Measurements from ENCODE around the gene FBXL5.
"Not testable (repeated sequence)": the region's sequence is repeated elsewhere in the genome, so short reads cannot be mapped to it uniquely, and the experiment has no call there.

Gene FBXL5

GRCh38 chr4:15649914-15650545, 5.1 kb downstream of the FBXL5 start:
- peak; percentile 17 for DNase-seq

DNA sequence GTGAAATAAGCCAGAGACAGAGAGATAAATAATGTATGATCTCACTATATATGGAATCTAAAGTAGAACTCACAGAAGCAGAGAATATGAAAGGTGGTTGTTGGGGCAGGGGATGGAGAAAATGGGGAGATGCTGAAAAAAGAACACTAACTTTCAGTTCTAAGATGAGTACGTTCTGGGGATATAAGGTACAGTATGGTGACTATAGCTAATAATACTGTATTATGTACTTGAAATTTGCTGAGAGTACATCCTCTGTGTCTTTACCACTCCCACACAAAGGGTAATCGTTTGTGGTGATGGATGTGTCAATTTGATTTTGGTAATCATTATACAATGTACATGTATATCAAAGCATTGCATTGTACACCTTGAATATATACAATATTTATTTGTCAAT, 6.6 kb downstream of the FBXL5 start:
- no peak for DNase-seq

DNA sequence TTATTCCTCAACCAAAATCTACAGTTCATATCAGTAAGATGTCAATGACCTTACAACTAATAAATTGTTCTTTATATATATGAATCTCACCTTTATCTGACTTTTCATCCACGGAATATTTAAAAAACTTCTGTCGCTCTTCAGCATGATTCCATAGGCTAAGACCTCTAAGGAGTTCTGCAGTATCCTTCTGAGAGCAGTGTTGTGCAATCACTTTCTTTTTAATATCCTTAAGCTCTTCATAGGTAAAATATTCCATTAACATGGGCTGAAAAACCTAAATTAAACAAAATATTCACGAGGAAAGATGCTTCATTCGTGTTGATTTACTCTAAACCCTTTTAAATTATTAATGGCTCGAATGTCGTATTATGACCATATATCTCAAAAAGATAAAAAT, 16.7 kb downstream of the FBXL5 start:
- no peak for DNase-seq

DNA sequence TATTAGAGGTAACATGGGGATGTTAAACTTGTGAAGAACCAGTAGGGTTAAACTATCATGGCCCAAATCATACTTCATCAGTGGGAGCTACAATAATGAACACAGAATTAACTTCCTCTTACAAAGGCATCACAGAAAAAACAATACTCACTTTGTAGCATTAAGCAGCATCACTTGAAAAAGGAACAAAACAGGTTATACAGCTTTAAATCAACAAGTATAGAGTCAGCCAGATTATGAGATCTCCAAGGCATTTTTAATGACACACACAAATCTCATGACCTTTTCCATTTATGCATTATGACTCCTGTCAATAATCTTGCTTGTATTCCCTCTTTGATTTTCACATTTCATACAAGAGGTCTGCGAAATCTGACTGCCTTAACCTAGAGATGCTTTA, 18.3 kb downstream of the FBXL5 start:
- DNase-seq, result no peak

DNA sequence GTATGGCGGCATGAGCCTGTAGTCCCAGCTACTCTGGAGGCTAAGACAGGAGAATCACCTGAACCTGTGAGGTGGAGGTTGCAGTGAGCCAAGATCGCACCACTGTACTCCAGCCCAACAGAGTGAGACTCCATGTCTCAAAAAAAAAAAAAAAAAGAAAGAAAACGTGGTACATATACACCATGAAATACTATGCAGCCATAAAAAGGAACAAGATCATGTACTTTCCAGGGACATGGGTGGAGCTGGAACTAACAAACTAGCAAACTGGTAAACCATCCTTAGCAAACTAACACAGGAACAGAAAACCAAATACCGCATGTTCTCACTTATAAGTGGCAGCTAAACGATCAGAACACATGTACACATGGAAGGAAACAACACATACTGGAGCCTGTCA, 37.8 kb downstream of the FBXL5 start:
- not testable (repeated sequence) for DNase-seq

DNA sequence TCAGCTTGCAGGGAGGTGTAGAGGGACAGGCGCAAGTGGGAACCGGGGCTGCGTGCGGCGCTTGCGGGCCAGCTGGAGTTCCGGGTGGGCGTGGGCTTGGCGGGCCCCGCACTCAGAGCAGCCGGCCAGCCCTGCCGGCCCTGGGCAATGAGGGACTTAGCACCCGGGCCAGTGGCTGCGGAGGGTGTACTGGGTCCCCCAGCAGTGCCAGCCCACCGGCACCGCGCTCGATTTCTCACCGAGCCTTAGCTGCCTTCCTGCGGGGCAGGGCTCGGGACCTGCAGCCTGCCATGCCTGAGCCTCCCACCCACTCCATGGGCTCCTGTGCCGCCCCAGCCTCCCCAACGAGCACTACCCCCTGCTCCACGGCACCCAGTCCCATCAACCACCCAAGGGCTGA, 40.3 kb downstream of the FBXL5 start:
- not testable (repeated sequence) for DNase-seq

DNA sequence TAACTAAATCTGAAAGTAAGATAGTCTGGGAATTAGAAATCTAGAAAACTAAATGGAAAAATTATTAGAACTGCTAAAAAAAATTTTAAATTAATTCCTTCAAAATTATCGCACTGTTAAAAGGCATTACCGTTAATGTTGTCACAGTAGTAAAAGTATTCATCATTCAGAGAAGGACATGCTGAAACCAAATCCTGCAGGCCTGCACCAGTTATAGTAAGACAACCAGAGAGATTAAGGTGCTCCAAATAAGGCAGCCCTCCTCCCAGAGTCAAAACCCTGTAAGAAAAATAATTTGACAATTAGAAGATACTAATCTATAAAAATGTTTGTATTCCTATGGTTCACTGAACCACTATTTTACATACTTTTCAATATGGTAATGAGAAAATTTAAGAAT, 43.0 kb downstream of the FBXL5 start:
- no peak for DNase-seq

DNA sequence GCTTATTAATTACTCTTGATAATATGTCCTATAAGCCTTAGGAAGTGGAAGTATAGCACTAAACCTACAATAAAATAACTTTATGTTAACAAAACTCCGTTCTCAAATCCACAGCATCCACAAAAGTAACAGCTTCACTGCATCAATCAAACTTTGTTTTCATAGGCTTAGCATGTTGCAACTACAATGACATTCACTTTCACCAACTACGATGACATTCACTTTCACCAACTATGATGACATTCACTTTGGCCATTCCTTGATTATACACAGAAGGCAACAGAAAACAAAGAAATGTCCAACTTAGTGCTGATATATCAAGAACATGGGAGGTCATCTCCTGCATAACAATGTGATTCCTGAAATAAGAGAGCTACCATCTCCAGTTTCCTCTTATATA, 44.3 kb downstream of the FBXL5 start:
- DNase-seq, result no peak

DNA sequence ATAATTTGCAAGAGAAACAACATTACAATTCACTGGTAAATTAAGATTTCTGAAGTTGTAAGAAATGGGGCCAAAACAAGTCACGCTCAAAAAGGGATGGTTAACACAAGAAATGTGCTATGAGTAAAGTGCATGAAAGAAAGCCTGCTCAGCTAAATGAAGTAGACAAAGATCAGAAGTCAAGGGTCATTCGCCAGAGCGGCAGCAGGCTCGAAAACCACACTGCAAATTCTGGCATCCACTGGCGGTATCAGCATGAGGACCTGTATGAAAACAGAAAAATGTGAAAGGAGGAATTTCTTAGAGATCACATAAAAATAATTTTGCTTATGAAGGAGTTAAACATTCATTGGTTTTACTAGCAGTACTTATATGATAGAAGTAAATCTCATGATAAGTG, 49.6 kb downstream of the FBXL5 start:
- no peak for DNase-seq

DNA sequence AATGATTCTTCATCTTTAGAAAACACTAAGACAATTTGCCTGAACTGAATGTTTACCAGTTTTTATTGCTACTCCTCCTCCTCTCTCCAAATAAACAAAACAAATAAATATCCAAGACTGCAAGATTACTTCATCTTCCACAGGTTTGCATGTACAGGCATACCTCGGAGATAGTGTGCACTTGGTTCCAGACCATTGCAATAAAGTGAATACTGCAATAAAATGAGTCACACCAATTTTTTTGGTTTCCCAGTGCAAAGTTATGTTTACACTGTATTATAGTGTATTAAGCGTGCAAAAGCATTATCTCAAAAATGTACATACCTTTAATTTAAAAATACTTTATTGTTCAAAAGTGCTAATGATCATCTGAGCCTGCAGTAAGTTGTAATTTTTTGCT, 53.3 kb downstream of the FBXL5 start:
- no peak for DNase-seq

DNA sequence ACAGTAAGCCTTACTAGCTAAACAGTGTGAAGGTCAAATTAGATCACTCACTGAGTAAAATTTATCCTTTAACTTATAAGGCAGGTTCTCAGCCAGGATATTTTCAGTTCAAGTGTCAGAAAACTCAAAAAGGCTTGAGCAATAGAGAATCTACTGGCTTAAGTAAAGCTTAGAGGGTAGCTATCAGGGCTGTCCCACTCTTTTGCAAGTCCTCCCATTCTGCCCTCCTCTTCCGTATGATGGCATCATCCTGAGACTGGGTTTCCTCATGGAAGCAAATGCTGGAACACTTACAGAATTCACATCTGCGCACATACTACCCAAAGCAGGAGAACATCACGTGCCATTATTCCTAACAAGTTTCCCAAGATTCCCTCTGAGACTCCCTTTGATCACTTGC, 55.0 kb downstream of the FBXL5 start:
- no peak for DNase-seq

- DNase-seq, result no peak
Observed at GRCh38 chr4:15598644-15599043, 56.5 kb downstream of the FBXL5 start.

DNA sequence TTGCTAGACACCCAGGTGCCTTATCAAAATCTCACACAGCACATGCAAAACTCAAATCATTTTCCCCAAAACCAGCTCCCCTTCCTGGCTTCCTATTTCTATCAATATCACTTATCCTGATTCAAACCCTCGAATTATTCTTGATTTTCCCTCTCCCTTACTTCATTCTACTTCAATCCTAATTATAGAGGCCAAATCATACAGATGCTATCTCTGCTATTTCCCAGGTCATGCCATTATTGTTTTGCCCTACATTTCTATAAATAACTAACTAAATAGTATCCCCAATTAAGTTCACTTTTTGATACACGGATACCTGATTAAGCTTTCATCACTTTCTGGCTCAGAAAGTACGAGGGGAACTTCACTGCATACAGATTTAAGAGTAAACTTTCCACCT, 62.4 kb downstream of the FBXL5 start:
- DNase-seq, result no peak

GRCh38 chr4:15587649-15588048, 67.5 kb downstream of the FBXL5 start:
- no peak for DNase-seq

DNA sequence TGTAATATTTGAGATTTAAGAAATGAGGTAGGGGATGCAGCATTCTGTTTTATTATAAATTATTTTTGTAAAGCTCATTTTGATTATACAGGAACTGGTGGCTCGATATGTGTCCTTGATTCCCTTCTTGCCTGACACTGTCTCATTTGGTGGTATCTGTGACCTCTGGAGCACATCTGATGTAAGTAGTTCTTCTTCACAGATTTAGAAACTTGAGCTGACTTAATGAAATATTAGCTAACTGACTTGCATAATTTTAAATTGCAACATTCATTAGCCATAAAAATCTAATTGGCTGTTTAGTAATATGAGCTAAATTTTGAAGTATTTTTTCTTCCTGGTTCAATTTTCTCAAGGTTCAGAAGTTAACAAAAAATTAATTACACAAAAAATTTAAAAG, 69.1 kb downstream of the FBXL5 start:
- no peak for DNase-seq

DNA sequence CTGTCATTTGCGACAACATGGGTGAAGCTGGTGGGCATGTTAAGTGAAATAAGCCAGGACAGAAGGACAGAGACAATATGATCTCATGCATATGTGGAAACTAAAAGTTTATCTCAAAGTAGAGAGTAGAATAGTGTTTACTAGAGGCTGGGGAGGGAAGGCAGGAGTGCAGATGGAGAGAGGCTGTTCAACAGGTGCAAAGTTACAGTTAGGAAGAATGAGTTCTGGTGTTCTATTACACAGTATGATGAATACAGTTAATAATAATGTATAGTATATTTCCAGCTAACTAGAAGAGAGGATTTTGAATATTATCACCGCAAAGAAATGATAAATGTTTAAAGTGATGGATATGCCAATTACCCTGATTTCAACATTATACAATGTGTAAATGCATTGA, 69.8 kb downstream of the FBXL5 start:
- DNase-seq, result no peak

DNA sequence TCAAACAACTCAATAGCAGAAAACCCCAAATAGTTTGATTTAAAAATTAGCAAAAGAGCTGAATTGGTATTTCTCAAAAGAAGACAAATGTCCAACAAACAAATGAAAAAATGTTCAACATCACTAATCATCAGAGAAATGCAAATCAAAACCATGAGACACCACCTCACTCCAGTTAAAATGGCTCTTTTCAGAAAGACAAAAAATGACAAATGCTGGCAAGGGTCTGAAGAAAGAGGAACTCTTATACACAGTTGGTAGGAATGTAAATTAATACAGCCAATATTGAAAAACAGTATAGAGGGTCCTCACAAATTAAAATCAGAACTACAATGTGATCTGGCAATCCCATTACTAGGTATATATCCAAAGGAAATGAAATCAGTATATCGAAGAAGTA, 70.4 kb downstream of the FBXL5 start:
- DNase-seq, result no peak

DNA sequence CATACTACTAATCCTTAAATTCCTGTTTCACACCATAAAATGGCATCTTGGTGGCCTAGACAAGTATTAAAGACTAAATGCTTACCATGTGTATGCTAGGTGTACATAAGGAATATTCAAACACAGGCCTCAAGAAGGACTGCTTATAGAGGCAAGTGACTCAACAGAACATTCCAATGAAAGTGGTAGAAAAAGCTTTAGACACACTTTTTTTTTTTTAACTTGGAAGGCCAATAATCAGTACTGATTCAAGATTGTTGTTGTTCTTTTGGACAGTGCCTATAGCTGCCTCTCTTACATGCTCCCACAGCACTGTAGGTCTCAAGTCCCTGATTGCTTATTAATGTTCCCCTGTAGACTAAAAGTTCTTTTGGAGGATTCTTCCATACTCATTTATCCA, 77.6 kb downstream of the FBXL5 start:
- no peak for DNase-seq

DNA sequence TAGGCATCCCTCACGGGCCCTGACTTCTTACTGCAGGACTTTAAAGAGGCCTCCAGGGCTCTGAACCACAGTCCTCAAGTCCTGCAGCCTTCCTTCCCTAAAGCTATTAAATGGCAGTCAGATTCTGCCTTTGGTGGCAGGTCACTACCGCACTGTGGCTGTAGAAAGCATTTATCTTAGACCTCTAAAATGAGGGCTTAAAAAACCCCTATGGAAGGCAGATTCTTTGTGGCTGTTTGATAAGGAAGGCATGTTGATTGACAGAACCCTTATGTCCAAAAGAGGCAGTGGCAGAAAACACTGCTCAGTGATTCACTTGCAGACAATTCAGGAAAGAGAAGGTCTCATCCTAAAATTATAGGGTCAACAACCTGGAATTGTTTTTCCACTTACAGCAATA, 79.2 kb downstream of the FBXL5 start:
- DNase-seq, result no peak

GRCh38 chr4:15569746-15570145, 85.4 kb downstream of the FBXL5 start:
- DNase-seq, result no peak

- no peak for DNase-seq
Observed at GRCh38 chr4:15568821-15569220, 86.3 kb downstream of the FBXL5 start.

DNA sequence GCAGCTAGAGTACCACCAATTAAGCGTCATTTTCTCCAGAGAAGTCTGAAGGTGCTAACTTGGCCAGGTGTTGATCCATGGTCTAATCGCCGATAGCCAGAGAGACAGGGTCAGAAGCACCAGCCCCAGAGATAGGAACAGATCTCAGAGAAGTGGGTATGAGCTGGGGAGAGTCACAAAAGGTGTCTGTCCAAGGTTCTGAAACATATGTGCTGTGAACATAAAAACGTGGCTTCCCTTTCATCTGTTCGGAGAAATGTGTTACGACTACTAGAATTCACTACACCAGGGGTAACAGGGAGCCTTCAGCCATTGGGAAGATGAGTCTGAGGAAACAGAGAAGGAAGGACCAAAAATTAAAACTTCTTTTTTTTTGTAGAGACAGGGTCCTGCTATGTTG, 91.3 kb downstream of the FBXL5 start:
- no peak for DNase-seq

- DNase-seq, result no peak
Observed at GRCh38 chr4:15562623-15563022, 92.5 kb downstream of the FBXL5 start.

GRCh38 chr4:15562114-15562513, 93.0 kb downstream of the FBXL5 start:
- DNase-seq, result no peak

GRCh38 chr4:15558561-15558960, 96.6 kb downstream of the FBXL5 start:
- DNase-seq, result no peak

All from RPMI8226 (cell line).